ENCODE data around the gene BHMT2. TPM values are rescaled to one million over a fixed set of nuclear protein-coding genes. Genes with fewer than 3 reads are reported as not detected.

BHMT2 gene
- total and polyA plus RNA-seq, 2 of the 13 experiments (the other 11 are each of a cell fraction or from before 2014, with no cell fraction given) = 13.8 to 18.8 TPM

GRCh38 chr5:79088507-79088906 lies 18.9 kb downstream of the BHMT2 start (continued):
- TF ChIP-seq GLMP (CRISPR knock-in tag; IDR thresholded peaks at IDR 0.05; ENCODE audit: borderline replicate concordance) (no peak), ARNTL (CRISPR knock-in tag; IDR thresholded peaks at IDR 0.05) (no peak), KLF11 (CRISPR knock-in tag; IDR thresholded peaks at IDR 0.05) (no peak)

- Histone ChIP-seq H3K27ac (ENCODE audit: extremely low read length, insufficient read depth, low read length) (no peak overlapping the region), H3K4me2 (ENCODE audit: low read depth, low read length) (no peak overlapping the region), H3K27me3 (ENCODE audit: control insufficient read depth in 1 of 2, insufficient read depth in 2 of 2, low read length in 2 of 2) (no peaks in the 10 kb centered on the region), H3K9me3 (ENCODE audit: low read length) (no peaks in the 10 kb centered on the region), H3K79me2 (ENCODE audit: insufficient read depth, low read length) (no peaks in the 10 kb centered on the region), H3K4me1 (ENCODE audit: insufficient read depth, low read length) (peaks cover 23% of the 10 kb centered on the region), H3K36me3 (replicated peaks in 1 of 2; ENCODE audit: control insufficient read depth in 1 of 2, insufficient read depth in 2 of 2, low read length in 2 of 2) (no peaks in the 10 kb centered on the region), H2AFZ (ENCODE audit: low read length) (no peak overlapping the region), H4K20me1 (ENCODE audit: insufficient read depth, low read length) (no peaks in the 10 kb centered on the region), H3K4me3 (replicated peaks in 1 of 3; ENCODE audit: insufficient read depth in 1 of 3, low read depth in 2 of 3, low read length in 3 of 3) (no peak overlapping the region), H3K9ac (ENCODE audit: insufficient read depth, low read depth, low read length) (no peak overlapping the region)
- DNase-seq (ENCODE audit: low spot score) = no peak
- WGBS (ENCODE audit: low lambda C conversion rate) = 68% methylated on average over 3 of the region's 3 CpGs
- POLR2A ChIA-PET = no interaction called here
- no peak for TF ChIP-seq NFIC (IDR thresholded peaks at IDR 0.05; ENCODE audit: low read length)
- no peak for TF ChIP-seq NCOR1 (IDR thresholded peaks at IDR 0.05; ENCODE audit: borderline replicate concordance, low read length)
- no peak for TF ChIP-seq PBX2 (CRISPR knock-in tag; IDR thresholded peaks at IDR 0.05)
- TF ChIP-seq ZNF557 (CRISPR knock-in tag; IDR thresholded peaks at IDR 0.05) = no peak
- TF ChIP-seq RNF2 (conservative IDR thresholded peaks at IDR 0.05; ENCODE audit: low read depth) = no peak
- TF ChIP-seq ZNF576 (CRISPR knock-in tag; IDR thresholded peaks at IDR 0.05) = no peak
- TF ChIP-seq AKNA (CRISPR knock-in tag; IDR thresholded peaks at IDR 0.05; ENCODE audit: borderline replicate concordance) = no peak
- TF ChIP-seq CEBPZ (IDR thresholded peaks at IDR 0.05; ENCODE audit: low read length) = no peak
- in situ Hi-C loops (cut with HindIII; ENCODE audit: extremely low pct_ligation_motif_present, low pct_unique_long_range_greater_than_20kb) = no loop called here
- no peak for FAIRE-seq
- no TSS peak for BruUV-seq (replicated peaks)
- CTCF ChIA-PET (ENCODE audit: low intra/inter-chr PET ratio, low total read pairs) = no interaction called here
- intact Hi-C loops (cut with micrococcal nuclease; ENCODE audit: unreplicated experiment) = no loop called here
- peak; percentile 45; the same call in 2 of the 3 replicates for ATAC-seq
Measured at GRCh38 chr5:79091064-79091463, 21.5 kb downstream of the BHMT2 start.
